ENCODE measurements around the gene MAP1LC3A.

Gene MAP1LC3A

DNA sequence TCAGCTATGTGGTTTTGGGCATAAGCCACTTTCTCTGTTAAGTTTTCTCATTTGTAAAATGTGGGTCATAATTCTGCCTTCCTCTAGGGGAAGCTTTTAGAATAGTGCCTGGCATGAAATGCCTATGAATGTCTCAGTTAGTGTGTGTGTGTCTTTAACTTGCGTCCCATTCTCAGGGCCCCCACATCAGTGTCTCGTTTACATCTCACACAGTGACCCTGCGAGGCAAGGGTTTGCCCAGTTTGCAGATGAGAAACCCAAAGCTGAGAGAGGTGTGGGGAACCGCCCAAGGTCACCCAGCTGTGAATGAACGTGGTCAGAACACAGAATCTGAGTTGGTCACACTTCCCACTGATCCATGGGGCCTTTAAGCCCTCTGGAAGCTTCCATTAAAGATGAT is 28.2 kb upstream of the MAP1LC3A start:
- no peak for DNase-seq

DNA sequence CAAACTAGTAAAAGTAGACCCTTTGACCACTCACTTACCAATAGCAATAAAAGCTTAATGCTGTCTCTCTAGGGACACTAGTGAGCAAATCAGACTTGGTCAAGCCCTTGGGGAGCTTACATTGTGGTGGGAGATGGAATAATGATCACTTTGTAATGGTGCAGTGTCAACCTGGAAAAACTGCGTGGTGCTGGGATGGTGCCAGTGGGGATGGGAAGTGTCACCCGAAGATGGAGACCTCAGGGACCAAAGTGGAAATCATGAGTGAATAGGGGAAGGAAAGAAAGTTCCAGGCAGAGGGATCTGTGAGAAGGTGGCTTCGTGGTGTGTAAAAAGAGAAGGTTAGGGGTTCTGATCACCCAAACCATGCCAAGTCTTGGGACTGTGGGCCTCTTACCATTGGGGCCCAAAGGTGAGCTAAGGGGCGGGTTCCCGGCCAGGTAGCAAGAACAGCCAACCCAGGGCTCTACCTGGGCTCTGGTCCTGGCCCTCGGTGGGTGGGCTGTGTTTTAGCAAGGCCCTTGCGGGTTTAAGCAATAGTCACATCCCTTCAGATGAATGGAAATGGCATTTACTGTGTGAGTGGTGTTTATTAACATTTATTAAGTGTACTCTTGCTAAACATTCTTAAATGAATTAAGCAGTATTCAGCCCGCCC is 26.8 kb upstream of the MAP1LC3A start:
- no peak for DNase-seq

DNA sequence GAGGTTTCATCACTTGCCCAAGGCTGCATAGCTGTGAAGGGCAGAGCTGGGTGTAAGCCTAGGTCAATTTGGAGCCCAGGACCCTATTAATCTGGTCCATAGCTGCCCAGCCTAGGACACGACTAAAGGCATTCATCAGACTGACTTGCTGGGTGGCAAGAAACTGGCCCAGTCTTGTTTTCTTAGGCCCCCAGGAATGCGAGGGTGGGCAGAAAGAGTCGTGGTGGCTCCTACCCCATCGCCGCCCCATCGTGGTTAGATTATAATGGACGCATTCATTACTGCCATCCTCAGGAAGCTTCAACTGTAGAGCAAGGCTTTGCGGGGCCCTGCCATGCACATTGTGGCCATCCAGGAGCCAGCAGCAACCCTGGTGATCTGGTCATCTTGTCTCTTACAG is 26.2 kb upstream of the MAP1LC3A start:
- DNase-seq: no peak

DNA sequence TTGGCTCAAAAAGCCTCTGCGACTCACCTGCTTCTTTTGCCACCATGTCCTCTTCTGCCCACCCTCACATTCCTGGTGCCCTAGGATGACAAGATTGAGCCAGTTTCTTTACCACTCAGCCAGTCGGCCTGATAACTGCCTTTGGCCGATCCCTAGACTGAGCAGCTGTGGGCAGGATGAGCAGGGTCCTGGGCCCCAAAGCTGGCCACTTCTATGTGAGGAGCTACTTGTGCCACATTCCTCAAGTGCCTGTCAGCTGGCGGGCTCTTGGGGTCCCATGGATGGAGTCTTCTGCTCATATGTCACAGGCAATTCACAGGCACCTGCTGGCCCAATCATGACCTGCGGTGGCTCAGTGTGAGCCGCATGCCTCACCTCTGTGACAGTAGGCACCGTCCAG is 25.8 kb upstream of the MAP1LC3A start:
- no peak for DNase-seq

DNA sequence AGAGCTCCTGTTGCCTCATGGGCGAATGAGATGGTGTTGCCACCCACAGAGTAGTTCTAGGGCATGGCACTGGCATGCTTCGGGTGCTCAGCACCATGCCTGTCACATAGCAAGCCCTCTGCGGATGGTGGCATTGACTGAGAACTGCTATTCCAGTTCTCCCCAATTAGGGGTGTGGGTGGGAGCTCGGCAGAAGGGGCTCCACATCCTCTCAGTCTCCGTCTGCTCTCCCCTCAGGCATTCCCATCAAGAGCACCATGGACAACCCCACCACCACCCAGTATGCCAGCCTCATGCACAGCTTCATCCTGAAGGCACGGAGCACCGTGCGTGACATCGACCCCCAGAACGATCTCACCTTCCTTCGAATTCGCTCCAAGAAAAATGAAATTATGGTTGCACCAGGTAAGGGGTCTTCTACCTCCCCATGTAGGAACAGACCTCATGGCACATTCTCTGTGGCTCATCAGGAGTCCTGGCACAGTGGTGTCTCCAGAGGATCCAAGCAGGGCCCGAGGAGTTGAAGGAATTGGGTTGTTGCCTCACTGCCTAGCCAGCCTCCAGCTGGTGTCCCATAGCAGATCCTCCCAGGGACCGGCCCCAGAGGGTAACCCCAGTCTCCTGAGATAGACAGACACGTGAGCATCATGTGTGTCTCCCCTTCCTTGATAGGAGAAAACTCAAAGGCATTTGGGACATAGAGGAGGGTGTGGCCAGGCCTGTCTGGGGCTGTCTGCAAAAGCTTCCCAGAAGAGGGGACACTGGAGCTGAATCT is 23.9 kb upstream of the MAP1LC3A start:
- no peak for DNase-seq

DNA sequence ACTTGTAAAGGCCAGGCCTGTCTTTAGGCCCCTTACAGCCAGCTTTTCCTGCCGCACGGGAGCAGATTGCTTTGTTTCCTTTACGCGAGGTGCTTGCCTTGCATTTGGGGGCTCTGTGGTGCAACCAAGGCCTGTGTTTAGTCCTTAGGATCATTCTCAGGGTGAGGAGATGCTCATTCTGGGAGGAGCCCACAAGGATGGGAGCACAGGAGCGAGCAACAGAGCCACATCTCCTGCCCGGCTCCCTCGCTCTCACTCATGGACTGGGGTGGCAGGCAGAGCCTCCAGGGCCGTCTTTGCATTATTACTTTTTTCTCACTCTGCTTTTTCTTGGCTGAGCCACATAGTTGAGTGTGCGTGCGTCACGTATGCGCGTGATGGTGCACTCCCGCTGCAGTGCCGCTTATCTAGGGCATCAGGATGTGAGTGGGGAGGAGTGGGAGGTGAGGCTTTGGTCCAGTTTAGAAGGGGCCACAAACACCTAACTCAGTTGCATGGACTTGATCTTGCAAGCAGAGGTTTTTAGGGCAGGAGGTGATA is 23.1 kb upstream of the MAP1LC3A start:
- no peak for DNase-seq

DNA sequence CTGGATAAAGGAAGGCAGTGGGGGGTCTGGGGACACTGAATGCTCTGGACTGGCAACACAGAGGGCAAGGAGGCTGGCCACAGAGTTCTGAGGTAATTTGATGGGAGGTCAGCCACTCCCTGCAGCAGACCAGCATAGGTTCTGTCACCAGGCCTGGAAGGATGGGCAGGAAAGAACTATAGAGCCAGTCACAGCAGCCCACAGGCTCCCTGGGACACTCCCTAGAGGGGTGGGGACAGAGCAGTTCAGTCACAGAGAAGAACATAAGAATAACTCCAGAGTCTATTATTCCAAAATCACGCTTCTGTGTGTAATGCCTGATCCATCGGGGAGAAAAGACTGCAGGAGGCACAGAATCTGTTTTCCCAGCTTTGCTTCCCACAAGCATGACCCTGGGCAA is 22.7 kb upstream of the MAP1LC3A start:
- DNase-seq: no peak

DNA sequence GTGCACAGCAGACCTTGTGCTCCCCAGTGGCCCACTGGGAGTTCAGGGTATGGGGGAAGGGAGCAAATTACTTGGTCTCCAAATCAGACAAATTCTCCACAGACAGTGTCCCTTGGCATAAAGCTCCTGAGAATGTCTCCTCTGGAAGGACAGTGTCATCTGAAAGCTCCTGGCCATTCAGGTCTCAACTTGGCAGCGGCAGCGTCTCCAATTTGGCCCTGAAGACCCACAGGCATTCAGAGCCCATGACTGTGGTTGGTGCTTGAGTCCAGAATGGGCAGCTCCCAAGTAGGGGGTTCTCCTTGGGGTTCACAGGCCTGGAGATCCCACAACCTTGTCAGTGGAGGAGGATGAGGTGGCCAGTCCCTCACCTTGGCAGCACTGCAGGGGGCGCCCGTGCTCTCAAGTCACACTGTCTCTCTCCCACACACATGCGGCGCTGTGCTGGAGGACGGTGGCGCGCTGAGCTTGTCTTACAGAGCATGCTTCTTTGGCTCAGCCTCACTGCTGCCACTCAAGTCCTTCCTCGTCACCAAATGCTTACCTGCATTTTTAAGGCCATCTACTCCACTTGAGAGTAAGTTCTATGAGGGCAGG is 21.6 kb upstream of the MAP1LC3A start:
- peak; percentile 1 for DNase-seq

DNA sequence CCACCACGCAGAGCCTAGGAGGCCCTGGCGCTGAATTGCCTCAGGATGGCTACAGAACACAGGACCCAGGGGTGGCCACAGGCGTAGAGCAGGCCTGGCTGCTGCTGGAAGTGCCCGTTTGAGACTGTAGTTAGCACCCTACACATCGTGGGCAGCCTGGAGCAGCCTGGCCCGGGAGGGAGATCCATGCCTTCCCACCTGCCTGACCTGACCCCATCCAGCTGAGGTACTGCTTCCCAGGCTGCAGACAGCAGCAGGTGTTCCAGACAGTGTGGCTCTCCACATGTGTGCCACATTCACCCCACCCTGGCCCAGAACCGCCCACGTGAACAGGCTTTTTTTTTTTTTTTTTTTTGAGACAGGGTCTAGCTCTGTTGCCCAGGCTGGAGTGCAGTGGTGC is 20.9 kb upstream of the MAP1LC3A start:
- DNase-seq: peak; percentile 1

DNA sequence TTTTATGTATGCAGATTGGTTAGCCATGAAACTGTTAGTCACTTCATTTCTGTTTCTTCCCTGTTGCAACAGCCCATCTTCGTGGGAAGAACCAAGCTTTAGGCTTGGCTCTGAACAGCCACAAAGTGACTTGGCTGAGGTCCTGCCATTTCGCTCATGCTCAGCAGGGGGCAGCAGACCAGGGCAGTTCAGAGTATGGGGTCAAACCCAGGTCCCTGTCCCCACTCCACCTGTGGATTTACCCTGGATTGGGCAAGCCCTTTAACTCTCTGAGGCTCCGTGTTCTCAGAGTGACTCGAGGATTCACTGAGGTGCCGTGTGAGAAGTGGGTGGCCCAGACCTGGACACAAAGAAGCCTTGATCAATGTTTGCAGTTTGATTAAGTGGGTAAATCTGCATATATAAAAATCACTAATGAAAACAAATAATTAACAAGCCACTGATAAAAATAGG is 19.8 kb upstream of the MAP1LC3A start:
- peak; percentile 32 for DNase-seq

DNA sequence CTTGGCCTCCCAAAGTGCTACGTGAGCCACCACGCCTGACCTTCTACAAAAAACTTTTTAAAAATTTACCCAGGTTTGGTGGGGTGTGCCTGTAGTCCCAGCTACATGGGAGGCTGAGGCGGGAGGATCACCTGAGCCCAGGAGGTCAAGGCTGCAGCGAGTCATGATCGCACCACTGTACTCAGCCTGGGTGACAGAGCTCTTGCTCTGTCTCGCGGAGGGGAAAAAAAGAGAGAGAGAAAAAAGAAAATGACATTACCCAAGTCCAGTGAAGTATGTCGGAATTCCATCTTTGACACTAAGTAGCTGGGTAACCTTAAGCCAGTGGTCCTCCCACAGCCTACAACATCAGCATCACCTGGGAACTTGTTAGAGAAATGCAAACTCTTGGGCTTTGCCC is 18.8 kb upstream of the MAP1LC3A start:
- peak; percentile 0 for DNase-seq

DNA sequence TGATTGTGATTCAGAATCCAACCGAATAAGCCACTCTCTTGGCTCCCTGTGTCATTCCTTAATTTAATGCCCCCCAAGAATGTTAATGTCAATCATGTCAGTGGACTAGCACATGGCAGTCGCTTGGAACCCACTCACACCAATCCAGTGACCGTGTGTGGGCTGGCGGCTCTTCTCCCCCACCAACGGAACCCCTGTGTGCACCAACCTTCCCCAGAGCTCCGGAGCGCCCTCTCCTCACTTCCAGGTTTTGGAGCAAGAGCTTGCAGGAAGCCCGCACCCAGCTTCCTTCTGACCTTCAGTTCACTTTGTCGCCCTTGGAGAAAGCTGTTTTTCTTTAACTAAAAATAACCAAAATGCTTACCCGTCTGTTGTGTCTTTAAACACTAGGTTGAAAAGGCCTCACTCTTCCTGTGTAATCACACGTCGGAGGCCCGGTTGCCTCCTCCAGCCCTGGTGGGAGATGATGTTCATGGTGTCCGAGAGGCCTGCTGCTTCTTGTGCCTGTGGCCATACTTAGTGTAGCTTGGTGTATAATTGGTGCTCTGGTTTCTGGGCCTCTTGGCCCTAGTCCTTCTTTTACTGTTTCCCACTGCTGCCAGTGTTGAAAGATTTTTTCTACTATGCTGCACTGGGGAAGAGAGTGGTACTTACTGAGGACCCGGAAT is 17.8 kb upstream of the MAP1LC3A start:
- no peak for DNase-seq

DNA sequence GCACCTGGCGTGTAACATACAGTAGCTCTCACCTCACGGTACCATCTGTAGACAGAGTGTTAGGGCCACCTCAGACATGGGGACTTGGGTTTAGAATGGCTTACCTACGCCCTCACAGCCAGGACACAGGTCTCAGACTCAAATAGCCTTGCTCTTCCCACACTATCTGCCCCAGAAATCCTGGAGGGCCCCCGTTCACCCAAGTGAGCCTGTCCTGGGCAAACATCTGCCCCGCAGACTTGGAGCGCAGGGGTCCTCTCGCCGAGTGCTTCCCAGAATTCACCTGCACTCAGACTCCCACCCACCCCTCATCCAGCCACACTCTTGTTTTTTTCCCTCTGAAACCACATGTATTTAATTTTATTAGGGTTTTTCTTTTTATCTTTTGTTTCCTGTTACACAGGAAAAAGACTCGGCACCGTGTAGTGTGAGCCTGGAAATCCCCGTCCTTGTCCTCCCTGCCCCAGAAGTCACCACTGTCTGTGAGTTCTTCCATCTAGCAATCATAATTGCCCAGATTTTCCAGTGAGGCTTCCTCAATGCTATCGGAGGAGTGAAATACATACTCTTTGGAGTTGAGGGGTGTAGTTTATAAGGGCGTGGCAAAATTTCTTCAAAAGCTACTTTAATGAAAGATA is 17.1 kb upstream of the MAP1LC3A start:
- DNase-seq: peak; percentile 1

DNA sequence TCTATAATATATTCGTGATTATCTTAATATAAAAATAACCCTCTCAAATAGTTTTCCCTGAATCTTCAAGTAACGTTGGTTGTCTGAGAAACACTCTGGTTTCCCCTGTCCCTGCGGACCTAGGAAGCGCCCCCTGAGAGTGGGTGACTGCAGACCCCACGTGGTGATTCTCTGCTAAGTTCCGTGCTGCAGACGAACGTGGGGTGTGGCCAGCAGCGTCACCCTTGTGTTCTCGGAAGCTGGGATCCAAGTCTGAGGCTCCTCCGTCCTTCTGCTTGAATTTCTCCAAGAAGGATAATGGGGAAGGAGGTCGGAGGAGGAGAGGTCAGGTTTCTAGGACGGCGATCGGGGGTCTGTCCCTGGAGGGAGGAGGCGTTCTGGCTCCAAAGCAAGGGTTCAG is 16.6 kb upstream of the MAP1LC3A start:
- no peak for DNase-seq

DNA sequence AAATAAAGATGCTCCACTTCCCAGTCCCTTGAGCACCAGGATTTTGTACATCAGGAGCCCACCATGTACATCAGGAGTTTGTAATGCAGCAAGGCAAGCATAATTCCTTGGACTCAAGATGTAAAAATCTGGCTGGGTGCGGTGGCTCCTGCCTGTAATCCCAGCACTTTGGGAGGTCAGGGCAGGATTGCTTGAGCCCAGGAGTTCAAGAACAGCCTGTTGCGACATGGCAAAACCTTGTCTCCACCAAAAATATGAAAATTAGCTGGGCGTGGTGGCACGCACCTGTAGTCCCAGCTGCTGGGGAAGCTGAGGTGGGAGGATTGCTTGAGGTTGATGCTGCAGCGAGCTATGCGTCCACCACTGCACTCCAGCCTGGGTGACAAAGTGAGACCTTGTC is 16.1 kb upstream of the MAP1LC3A start:
- no peak for DNase-seq

DNA sequence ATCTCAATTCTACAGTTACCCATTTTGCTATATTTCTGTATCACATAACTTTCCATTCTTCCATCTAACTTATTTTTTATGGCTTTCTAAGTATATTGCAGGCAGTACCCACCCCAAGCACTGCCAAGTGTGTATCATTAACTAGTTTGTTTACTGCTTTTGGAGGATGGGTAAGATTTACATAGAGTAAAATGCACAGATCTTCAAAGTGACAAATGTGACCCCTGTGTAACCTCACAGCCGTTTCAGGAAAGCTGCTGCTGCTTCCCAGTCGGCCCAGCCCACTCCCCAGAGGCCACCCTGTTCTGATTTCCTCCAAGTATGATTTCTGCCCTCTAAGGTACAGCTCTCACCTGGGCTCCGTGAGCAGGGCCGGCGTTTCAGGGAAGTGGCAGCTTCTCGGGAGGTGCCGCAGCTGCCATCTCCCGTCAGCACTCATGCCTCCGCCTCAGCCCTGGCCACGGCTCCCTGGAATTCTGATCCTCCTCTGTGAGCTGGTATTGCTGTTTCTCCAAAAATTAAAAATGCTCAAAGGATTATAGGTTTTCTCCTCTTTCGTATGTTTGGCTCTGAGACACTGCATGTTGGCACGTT is 15.0 kb upstream of the MAP1LC3A start:
- DNase-seq: peak; percentile 0

DNA sequence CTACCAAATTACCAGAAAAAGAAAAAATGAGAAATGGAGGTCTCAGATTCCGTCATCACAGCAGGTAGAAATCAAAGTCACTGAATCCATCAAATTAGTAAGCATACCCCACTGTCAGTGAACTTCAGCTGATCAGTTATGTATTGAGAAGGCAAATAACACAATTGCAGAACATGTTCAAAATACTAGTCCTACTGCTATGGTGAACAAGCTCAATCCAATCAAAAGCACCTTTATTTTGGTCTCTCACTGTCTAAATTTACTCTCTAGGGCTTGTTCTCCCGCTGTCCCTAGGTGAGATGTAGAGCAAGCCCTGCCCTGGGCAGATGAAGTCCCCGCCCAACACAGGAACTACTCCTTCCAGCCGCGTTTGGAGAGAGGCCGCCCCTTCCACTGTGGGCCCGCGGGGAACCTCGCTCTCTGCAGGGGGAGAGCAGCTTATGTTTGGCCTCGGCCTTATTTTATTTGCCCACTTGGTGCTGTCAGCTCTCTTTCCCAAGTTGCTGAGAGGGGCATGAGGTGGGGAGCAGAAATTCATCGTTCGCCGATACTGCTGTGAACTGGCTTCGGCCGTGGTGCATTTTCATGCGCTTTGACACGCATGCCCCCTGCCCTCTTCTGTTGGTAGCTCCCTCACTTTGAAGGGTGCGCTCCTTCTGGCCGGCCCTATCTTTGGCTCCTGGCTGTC is 14.3 kb upstream of the MAP1LC3A start:
- DNase-seq: peak; percentile 1

DNA sequence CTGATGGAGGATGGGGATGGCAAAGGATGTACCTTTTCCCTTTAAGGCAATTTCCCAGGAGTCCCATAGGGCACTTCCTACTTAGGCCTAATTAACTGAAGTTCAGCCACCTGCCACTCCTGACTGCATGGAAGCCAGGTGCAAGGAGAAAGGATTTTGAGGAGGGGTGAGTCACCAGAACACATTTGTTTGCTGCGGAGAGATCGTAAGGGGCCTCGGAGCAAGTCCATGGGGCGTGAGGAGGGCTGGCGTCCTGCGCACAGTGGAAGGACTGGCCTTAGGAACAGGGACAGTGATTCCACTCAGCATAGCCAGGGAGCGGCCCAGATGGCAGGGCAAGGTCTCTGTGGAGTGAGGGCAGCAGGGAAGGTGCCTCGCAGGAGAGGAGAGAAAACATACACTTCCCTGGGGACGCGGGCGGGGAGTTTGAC is 11.8 kb upstream of the MAP1LC3A start:
- peak; percentile 0 for DNase-seq

DNA sequence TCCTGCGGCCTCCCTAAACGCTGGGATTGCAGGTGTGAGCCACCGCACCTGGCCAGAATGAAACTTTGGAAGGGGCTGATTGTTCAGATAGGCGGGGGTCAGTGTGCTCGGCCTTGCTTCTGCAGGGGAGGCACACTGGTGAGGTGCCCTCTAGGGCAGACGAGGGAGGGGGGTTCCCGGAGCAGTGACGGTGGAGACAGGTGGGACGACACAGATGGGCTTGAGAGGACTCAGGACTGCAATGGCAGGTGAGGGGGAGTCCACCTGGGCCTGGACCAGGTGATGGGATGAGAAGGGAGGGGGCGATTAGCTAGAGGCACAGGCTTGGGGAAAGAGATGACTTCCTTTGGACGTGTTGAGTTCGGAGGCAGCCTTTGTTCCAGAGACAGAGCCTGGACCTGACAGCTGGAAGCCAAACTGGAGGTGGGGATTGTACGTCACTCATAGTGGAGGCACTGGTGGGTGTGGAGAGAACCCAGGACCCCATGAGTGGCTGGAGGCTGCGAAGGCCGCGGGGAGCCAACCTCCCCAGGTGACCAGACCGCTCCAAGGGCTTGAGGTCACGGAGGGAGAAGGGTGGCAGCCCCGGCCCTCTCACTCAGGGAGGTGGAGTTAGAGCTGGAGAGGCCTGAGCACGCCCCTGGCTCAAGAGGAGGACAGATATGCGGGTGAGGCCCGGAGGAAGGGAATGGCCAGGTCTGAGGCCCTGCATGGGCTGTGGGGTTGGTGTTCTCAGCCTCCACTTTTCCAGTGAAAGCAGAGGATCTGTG is 10.5 kb upstream of the MAP1LC3A start:
- DNase-seq: peak; percentile 0

DNA sequence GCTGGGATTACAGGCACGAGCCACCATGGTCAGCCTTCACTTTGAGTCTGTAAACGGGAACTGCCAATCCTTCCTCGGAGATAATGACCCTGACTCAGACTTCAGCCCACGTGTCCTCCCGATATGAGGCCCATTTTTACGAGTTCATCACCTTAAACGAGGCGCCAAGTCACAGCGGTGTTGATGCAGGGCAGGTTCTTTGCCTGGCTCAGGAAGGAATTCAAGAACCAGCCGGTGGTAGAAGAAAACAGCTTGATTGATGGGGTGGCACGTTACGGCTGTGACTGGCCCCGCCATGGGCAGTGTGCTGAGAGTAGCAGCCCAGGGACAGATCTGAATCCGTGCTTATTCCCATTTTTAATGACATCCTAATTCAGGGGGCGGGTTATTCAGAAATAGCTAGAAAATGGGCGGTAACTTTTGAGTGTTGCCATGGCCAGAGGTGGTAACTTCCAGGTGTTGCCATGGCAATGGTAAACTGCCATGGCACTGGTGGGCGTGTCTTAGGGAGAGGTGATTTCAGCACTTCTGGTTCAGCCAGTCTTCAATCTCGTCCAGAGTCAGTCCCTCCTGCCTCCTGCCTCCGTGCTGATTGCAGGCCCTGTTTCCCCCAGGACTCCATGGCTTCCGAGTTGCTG is 9.1 kb upstream of the MAP1LC3A start:
- DNase-seq: peak; percentile 31
